Vagina (tissue), 2 donors: ENCODE results near the gene CLIP3. TPM values are rescaled to one million over a fixed set of nuclear protein-coding genes. Genes with fewer than 3 reads are reported as not detected.
"Not testable (repeated sequence)": the region's sequence is repeated elsewhere in the genome, so short reads cannot be mapped to it uniquely, and the experiment has no call there.

Experiments
- DNase-seq, 2 donors: peaks; one replicate each; pipeline ENCODE4 v3.0.0-alpha.2; 2017; ENCODE audit errors: extremely low spot score in 2 of 2
- H3K27ac ChIP-seq: fragments of 200-600 bp; sonication (generic); one replicate; pipeline ENCODE4 v1.5.1; 2019
- H3K27me3 ChIP-seq: fragments of 200-600 bp; sonication (generic); one replicate; pipeline ENCODE4 v1.5.1; 2019
- H3K36me3 ChIP-seq, 2 donors: fragments of 200-600 bp; sonication (generic); one replicate each; pipeline ENCODE4 v1.5.1; 2017 to 2019
- H3K4me1 ChIP-seq: fragments of 200-600 bp; sonication (generic); one replicate; pipeline ENCODE4 v1.5.1; 2019
- H3K4me3 ChIP-seq, 2 donors: fragments of 200-600 bp; sonication (generic); 1 replicate in 1 of 2; 2 replicates in 1 of 2; pipeline ENCODE4 v1.5.1; 2016 to 2019
- H3K9me3 ChIP-seq: fragments of 200-600 bp; sonication (generic); one replicate; pipeline ENCODE4 v1.5.1; 2019
- POLR2A ChIP-seq, 2 donors: fragments of 450-650 bp; IDR thresholded peaks; one replicate each; pipeline ENCODE4 v1.6.1; 2017; ENCODE audit warnings: antibody characterized with exemption in 2 of 2, mild to moderate bottlenecking in 2 of 2, moderate library complexity in 2 of 2
- POLR2AphosphoS5 ChIP-seq, 2 donors: sonication (generic); formaldehyde crosslinking; IDR thresholded peaks; one replicate each; pipeline ENCODE4 v1.9.0; 2017; ENCODE audit warnings: antibody characterized with exemption in 2 of 2, mild to moderate bottlenecking in 2 of 2, low read depth in 1 of 2; ENCODE audit not compliant: insufficient read depth in 1 of 2
- intact Hi-C: fragments of 100-400 bp; cut with DNase I; formaldehyde crosslinking; loops from one replicate; pipeline ENCODE4 v1.15.1; 2023
- total RNA-seq: library from RNA; depleted of rRNA; stranded (reverse); fragments of >200 nt; gene quantifications from one replicate; pipeline ENCODE4 v1.2.3, GENCODE V29; 2016
- TF ChIP-seq, protein P1 (sequence below), 3 experiments: fragments of 450-650 bp in 2 of 3; fragments of 200-600 bp in 1 of 3; sonication (generic) in 1 of 3; IDR thresholded peaks; one replicate each; pipeline ENCODE4 v1.5.1; 2017 to 2019; ENCODE audit warnings: antibody characterized with exemption in 3 of 3, mild to moderate bottlenecking in 2 of 3, moderate library complexity in 2 of 3

The CLIP3 gene
- total RNA-seq, 1 donor from 2014 or later, result 31.9 TPM

DNA sequence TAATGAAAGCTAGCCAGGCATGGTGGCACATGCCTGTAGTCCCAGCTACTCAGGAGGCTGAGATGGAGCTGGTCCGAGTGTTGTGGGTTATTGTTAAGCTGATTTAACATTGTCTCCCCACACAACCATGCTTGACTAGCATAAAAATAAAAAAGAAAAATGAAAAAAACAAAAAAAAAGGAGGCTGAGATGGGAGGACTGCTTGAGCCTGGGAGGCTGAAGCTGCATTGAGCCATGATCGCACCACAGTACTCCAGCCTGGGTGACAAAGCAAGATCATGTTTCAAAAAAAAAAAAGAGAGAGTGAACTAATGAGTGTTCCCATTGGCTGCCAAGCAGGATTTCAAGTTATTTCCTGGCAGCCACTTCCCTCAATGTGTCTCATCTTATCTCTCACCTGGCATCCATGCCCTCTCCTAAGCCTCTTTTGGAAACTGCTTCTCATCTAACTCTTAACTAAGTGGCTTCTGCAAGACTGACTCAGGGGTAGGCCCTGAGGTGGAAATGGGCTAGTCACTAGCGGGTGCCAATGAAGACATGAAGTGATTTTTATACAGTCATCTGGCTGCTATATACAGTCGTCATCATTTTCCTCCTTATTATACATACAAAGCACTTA is 16.5 kb upstream of the CLIP3 start:
- TF ChIP-seq POLR2AphosphoS5 (IDR thresholded peaks at IDR 0.05; ENCODE audit: insufficient read depth in 1 of 2, low read depth in 1 of 2) (no peak), POLR2A (IDR thresholded peaks at IDR 0.05) (no peak)
- TF ChIP-seq, protein P1, sequence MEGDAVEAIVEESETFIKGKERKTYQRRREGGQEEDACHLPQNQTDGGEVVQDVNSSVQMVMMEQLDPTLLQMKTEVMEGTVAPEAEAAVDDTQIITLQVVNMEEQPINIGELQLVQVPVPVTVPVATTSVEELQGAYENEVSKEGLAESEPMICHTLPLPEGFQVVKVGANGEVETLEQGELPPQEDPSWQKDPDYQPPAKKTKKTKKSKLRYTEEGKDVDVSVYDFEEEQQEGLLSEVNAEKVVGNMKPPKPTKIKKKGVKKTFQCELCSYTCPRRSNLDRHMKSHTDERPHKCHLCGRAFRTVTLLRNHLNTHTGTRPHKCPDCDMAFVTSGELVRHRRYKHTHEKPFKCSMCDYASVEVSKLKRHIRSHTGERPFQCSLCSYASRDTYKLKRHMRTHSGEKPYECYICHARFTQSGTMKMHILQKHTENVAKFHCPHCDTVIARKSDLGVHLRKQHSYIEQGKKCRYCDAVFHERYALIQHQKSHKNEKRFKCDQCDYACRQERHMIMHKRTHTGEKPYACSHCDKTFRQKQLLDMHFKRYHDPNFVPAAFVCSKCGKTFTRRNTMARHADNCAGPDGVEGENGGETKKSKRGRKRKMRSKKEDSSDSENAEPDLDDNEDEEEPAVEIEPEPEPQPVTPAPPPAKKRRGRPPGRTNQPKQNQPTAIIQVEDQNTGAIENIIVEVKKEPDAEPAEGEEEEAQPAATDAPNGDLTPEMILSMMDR (IDR thresholded peaks at IDR 0.05), result no peak
- intact Hi-C loops, result no loop called here
- Histone ChIP-seq H3K27ac (no peak overlapping the region), H3K36me3 (no peaks in the 10 kb centered on the region), H3K4me1 (peaks cover 16% of the 10 kb centered on the region), H3K4me3 (no peak overlapping the region), H3K27me3 (no peaks in the 10 kb centered on the region), H3K9me3 (no peaks in the 10 kb centered on the region)
- no peak for DNase-seq

DNA sequence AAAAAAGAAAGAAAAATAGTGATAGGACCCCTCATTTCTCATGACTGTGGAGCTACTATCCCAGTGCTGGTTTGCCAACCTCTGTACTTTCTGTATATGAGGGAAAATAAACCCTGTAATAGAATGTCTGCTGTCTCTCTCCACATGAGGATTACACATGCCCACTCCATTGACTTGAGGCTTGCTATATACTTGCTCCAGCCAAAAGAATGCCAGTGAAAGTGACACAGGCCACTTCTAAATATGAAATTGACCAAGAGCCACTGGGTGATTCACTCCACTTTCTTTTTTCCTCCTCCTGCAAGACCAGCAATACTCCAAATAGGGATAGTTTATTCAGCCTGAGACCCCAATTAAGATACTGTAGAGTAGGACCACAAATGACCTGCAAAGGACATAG is 15.2 kb upstream of the CLIP3 start:
- TF ChIP-seq, protein P1 (IDR thresholded peaks at IDR 0.05), result no peak
- intact Hi-C loops, result no loop called here
- no peaks in the 10 kb centered on the region for H3K27me3 ChIP-seq
- no peak for DNase-seq
- H3K4me3 ChIP-seq, result no peak overlapping the region
- H3K9me3 ChIP-seq, result no peaks in the 10 kb centered on the region
- H3K27ac ChIP-seq, result no peak overlapping the region
- H3K36me3 ChIP-seq, result no peaks in the 10 kb centered on the region
- peaks cover 10% of the 10 kb centered on the region for H3K4me1 ChIP-seq

DNA sequence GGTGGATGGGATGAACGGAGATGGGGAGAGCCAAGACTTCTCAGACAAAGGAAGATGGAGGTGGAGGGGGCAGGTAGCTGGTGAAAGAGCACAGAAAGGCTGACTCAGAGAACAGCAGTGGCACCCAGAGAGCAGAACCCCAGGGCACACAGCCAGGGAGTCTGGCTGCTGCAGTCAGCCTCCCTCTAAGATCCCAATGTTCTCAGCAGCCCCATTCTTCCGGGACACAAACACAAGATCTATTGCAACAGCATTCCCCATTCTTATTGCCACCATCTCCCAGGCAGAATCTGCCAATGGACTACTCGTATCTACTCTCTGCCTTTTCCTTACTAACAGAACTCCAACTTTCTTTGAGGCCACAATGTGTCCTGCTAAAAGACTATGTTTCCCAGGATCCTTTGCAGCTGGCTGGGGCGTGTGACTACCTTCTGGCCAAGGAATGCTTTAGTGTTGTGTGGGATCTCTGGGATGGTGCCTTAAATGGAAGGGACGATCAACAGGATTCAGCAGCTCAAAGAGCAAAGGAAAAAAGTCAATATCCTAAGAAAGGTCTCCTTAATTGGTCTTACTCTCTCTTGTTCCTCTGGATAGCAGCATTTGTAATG is 13.9 kb upstream of the CLIP3 start:
- intact Hi-C loops, result no loop called here
- Histone ChIP-seq H3K36me3 (no peaks in the 10 kb centered on the region), H3K27ac (no peak overlapping the region), H3K4me3 (no peak overlapping the region), H3K4me1 (peaks cover 6% of the 10 kb centered on the region), H3K27me3 (no peaks in the 10 kb centered on the region), H3K9me3 (no peaks in the 10 kb centered on the region)
- no peak for DNase-seq
- no peak for TF ChIP-seq POLR2AphosphoS5 (IDR thresholded peaks at IDR 0.05; ENCODE audit: insufficient read depth in 1 of 2, low read depth in 1 of 2)
- TF ChIP-seq POLR2A (IDR thresholded peaks at IDR 0.05), result no peak
- TF ChIP-seq, protein P1 (IDR thresholded peaks at IDR 0.05), result no peak

DNA sequence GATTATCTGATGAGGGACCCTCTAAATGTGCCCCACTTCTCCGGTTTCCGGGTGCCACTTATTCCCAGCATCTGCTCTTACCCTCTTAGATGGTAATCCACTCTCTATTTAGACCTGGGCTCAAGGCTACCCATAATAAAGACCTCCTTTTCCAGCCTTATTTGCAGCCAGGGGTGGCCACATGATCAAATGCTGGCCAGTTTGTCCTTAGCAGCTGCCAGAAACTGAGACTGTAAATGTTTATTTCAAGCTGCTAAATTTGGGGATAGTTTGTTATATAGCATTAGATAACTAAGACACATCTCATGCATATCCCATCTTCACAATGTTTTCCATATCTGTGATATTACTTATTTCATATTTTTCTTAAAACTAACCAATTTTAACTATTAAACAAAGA is 11.3 kb upstream of the CLIP3 start:
- no peak for DNase-seq
- H3K36me3 ChIP-seq, result no peaks in the 10 kb centered on the region
- peak overlapping the region; percentile 54 for H3K27ac ChIP-seq
- no peaks in the 10 kb centered on the region for H3K9me3 ChIP-seq
- no peaks in the 10 kb centered on the region for H3K27me3 ChIP-seq
- no peak overlapping the region for H3K4me3 ChIP-seq
- TF ChIP-seq, protein P1 (IDR thresholded peaks at IDR 0.05), result no peak
- TF ChIP-seq POLR2A (IDR thresholded peaks at IDR 0.05), result no peak
- no peak for TF ChIP-seq POLR2AphosphoS5 (IDR thresholded peaks at IDR 0.05; ENCODE audit: insufficient read depth in 1 of 2, low read depth in 1 of 2)
- intact Hi-C loops, result no loop called here
- H3K4me1 ChIP-seq, result peaks cover 9% of the 10 kb centered on the region

DNA sequence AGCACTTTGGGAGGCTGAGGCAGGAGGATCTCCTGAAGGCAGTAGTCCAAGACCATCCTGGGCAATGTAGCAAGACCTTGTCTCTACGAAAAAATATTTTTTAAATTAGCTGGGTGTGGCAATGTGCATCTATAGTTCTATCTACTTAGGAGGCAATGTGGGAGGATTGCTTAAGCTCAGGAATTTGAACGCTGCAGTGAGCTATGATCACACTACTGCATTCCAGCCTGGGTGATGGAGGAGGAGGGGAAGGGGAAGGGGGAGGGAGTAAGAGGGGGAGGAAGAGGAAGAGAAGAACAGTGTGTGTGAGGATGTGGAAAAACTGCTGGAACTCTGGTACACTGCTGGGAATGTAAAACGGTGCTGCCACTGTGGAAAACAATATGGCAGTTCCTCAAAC is 9.2 kb upstream of the CLIP3 start:
- no peak for DNase-seq
- Histone ChIP-seq H3K9me3 (no peaks in the 10 kb centered on the region), H3K27ac (peak overlapping the region; percentile 69), H3K4me1 (peaks cover 9% of the 10 kb centered on the region), H3K36me3 (no peaks in the 10 kb centered on the region), H3K27me3 (no peaks in the 10 kb centered on the region), H3K4me3 (no peak overlapping the region)
- intact Hi-C loops, result no loop called here
- no peak for TF ChIP-seq POLR2A (IDR thresholded peaks at IDR 0.05)
- TF ChIP-seq, protein P1 (IDR thresholded peaks at IDR 0.05), result no peak
- no peak for TF ChIP-seq POLR2AphosphoS5 (IDR thresholded peaks at IDR 0.05; ENCODE audit: insufficient read depth in 1 of 2, low read depth in 1 of 2)

DNA sequence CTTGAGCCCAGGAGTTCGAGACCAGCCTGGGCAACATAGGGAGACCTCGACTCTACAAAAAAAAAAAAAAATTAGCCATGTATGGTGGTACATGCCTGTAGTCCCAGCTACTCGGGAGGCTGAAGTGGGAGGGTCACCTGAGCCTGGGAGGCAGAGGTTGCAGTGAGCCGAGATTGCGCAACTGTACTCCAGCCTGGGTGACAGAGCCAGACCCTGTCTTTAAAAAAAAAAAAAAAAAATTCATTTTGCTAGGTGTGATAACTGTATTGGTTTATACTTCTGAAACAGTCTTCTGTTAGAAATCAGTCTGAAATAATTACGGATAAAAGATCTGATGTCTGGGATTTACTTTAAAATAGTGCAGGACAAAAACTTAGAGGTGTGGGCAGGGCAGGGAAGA is 8.4 kb upstream of the CLIP3 start:
- H3K9me3 ChIP-seq, H3K36me3 ChIP-seq, intact Hi-C loops, H3K27me3 ChIP-seq, H3K4me1 ChIP-seq, H3K4me3 ChIP-seq, DNase-seq: not testable (repeated sequence)
- H3K27ac ChIP-seq, result peak overlapping the region; percentile 69
